ENCODE results near the gene KCNIP4. TPM values are rescaled to one million over a fixed set of nuclear protein-coding genes. Genes with fewer than 3 reads are reported as not detected.

KCNIP4 gene
- total and polyA plus RNA-seq, 2 donors from 2014 or later = 9.8 to 43.9 TPM

DNA sequence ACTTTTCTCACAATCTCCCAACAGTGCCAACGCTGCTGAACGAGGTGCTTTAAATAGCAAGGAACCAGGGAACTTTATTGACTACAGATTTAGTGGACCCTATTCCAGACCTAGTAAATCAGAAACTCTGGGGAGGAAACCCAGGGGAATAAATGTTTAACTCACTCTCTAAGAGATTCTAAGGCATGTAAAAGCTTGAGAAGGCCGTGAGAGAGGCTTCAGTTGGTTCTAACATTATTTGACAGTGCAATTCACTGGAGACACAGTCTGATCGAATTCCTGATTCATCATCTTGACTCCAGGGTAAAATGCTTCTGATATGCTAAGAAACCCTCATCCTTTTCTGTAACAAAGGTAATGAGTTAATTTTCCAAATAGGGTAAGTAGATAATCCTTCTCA, 494.4 kb downstream of the KCNIP4 start:
- no peak for FAIRE-seq
- H3K27ac ChIP-seq (ENCODE audit: low read depth in 2 of 2, low read length in 2 of 2) = no peak overlapping the region

DNA sequence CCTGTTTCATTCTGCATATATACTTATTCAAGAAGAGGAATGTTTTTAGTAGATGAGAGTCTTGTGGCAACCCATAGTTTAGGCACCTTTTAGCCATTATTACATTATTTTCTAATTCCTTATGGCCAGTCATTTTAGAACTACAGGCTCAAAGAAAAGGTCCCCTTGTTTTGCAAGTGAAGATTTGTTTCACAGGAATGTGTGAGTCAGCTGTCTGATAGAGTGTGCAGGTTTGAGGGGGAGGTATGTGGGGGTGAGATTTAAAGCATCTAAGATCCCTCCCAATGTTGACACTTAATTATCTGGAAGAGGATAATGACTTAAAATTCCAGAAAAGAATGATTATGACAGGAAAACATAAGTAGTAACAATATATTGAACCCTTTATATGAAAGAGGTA, 495.6 kb downstream of the KCNIP4 start:
- Histone ChIP-seq H3K4me1 (ENCODE audit: control insufficient read depth in 2 of 3, insufficient read depth in 2 of 3, low read depth in 1 of 3, low read length in 3 of 3) (no peaks in the 10 kb centered on the region), H3K27ac (ENCODE audit: low read depth in 2 of 2, low read length in 2 of 2) (no peak overlapping the region), H3K9ac (ENCODE audit: low read length in 3 of 3) (no peak overlapping the region), H3K9me3 (ENCODE audit: control insufficient read depth in 2 of 3, insufficient read depth in 1 of 3, low read length in 3 of 3) (no peaks in the 10 kb centered on the region), H3K27me3 (ENCODE audit: control insufficient read depth, insufficient read depth, low read length) (no peaks in the 10 kb centered on the region), H3K4me3 (ENCODE audit: low read length in 3 of 3) (no peak overlapping the region), H3K36me3 (ENCODE audit: control insufficient read depth in 2 of 3, insufficient read depth in 3 of 3, low read length in 3 of 3) (no peaks in the 10 kb centered on the region)
- intact Hi-C loops (cut with DNase I) = no loop called here
- FAIRE-seq (no peak), DNase-seq (no peak)
- TF ChIP-seq CTCF (IDR thresholded peaks at IDR 0.05; ENCODE audit: borderline replicate concordance, extremely low read depth, insufficient read depth) = no peak

More for the DNA sequence above, 494.4 kb downstream of the KCNIP4 start:
- Histone ChIP-seq H3K36me3 (ENCODE audit: control insufficient read depth in 2 of 3, insufficient read depth in 3 of 3, low read length in 3 of 3) (no peaks in the 10 kb centered on the region), H3K27me3 (ENCODE audit: control insufficient read depth, insufficient read depth, low read length) (no peaks in the 10 kb centered on the region), H3K9ac (ENCODE audit: low read length in 3 of 3) (no peak overlapping the region), H3K4me1 (ENCODE audit: control insufficient read depth in 2 of 3, insufficient read depth in 2 of 3, low read depth in 1 of 3, low read length in 3 of 3) (no peaks in the 10 kb centered on the region), H3K9me3 (ENCODE audit: control insufficient read depth in 2 of 3, insufficient read depth in 1 of 3, low read length in 3 of 3) (no peaks in the 10 kb centered on the region), H3K4me3 (ENCODE audit: low read length in 3 of 3) (no peak overlapping the region)
- intact Hi-C loops (cut with DNase I) = no loop called here
- peak in 2 of 5 donors; percentile 8 to 13 for DNase-seq
- no peak for TF ChIP-seq CTCF (IDR thresholded peaks at IDR 0.05; ENCODE audit: borderline replicate concordance, extremely low read depth, insufficient read depth)

- no peaks in the 10 kb centered on the region for H3K9me3 ChIP-seq (ENCODE audit: control insufficient read depth in 2 of 3, insufficient read depth in 1 of 3, low read length in 3 of 3)
- intact Hi-C loops (cut with DNase I) = no loop called here
Observed at GRCh38 chr4:21451032-21451431, 497.5 kb downstream of the KCNIP4 start.

More at GRCh38 chr4:21451032-21451431, 497.5 kb downstream of the KCNIP4 start:
- Histone ChIP-seq H3K27me3 (ENCODE audit: control insufficient read depth, insufficient read depth, low read length) (no peaks in the 10 kb centered on the region), H3K4me1 (ENCODE audit: control insufficient read depth in 2 of 3, insufficient read depth in 2 of 3, low read depth in 1 of 3, low read length in 3 of 3) (no peaks in the 10 kb centered on the region), H3K9ac (ENCODE audit: low read length in 3 of 3) (no peak overlapping the region), H3K4me3 (ENCODE audit: low read length in 3 of 3) (no peak overlapping the region), H3K27ac (ENCODE audit: low read depth in 2 of 2, low read length in 2 of 2) (no peak overlapping the region), H3K36me3 (ENCODE audit: control insufficient read depth in 2 of 3, insufficient read depth in 3 of 3, low read length in 3 of 3) (no peaks in the 10 kb centered on the region)
- TF ChIP-seq CTCF (IDR thresholded peaks at IDR 0.05; ENCODE audit: borderline replicate concordance, extremely low read depth, insufficient read depth) = no peak
- FAIRE-seq (no peak), DNase-seq (no peak)

Measured in kidney (tissue), 14 donors.